Liver (tissue), 3 donors: ENCODE measurements around the gene CA10.

Source experiments
- CTCF ChIP-seq: fragments of 150-350 bp; IDR thresholded peaks from 2 replicates; pipeline ENCODE4 v1.5.1; 2017; ENCODE audit warnings: improper control_type of control experiment, low read depth, low read length; ENCODE audit not compliant: missing input control
- EGR1 ChIP-seq, 2 donors: IDR thresholded peaks; 2 replicates each; pipeline ENCODE4 v1.6.1; 2016 to 2018; ENCODE audit warnings: antibody characterized with exemption in 2 of 2, low read depth in 2 of 2
- JUND ChIP-seq, 2 donors: IDR thresholded peaks; 2 replicates each; pipeline ENCODE4 v1.6.1; 2016; ENCODE audit warnings: antibody characterized with exemption in 2 of 2
- MAX ChIP-seq: IDR thresholded peaks from 2 replicates; pipeline ENCODE4 v1.6.1; 2016; ENCODE audit warnings: antibody characterized with exemption
- REST ChIP-seq: IDR thresholded peaks from 2 replicates; pipeline ENCODE4 v1.6.1; 2016; ENCODE audit warnings: antibody characterized with exemption, mild to moderate bottlenecking
- donor health status: healthy.
- donor health status: healthy.

- TF ChIP-seq CTCF (no peak), MAX (no peak), EGR1 (IDR thresholded peaks at IDR 0.05; ENCODE audit: low read depth in 2 of 2) (no peak), JUND (IDR thresholded peaks at IDR 0.05) (no peak), REST (no peak)
Measured at GRCh38 chr17:52147431-52147830, 11.1 kb downstream of the CA10 start.
